Stimulated activated CD8-positive, alpha-beta memory T cell treated with anti-CD3 and anti-CD28 coated beads, Interleukin-15, amount 100 ng/mL, for 48 hours (primary cell): ENCODE results near the gene BCL2L13.

Experiments used
- DNase-seq, 2 donors: peaks; one replicate each; pipeline ENCODE4 v3.0.0-alpha.2; 2020; ENCODE audit warnings: low read depth in 2 of 2

The BCL2L13 gene

GRCh38 chr22:17779286-17780115, 140.9 kb downstream of the BCL2L13 start:
- DNase-seq: no peak

GRCh38 chr22:17780116-17780740, 141.7 kb downstream of the BCL2L13 start:
- DNase-seq: no peak
